Endothelial cell of umbilical vein (primary cell): ENCODE measurements around the gene WDR36. TPM values are rescaled to one million over a fixed set of nuclear protein-coding genes. Genes with fewer than 3 reads are reported as not detected.

Source experiments
- BruUV-seq: library from RNA; stranded (reverse); fragments of 400-500 nt; replicated peaks from 2 replicates; lab custom pipeline; 2021; lab: Mats Ljungman, UMichigan
- CTCF ChIA-PET: fragments of 300-600, 350-600 bp; sonication (Branson Sonifier 250); formaldehyde crosslinking; loops from one replicate; lab custom pipeline; 2021; ENCODE audit warnings: antibody characterized with exemption, inconsistent platforms; lab: Charles Lee
- POLR2A ChIA-PET: fragments of 300-600, 350-600 bp; sonication (Branson Sonifier 250); formaldehyde crosslinking; loops from one replicate; lab custom pipeline; 2021; ENCODE audit warnings: antibody characterized with exemption, inconsistent platforms; lab: Charles Lee
- DNase-seq: peaks from one replicate; pipeline ENCODE4 v3.0.0-alpha.2; 2011; ENCODE audit warnings: low read depth, low spot score
- FAIRE-seq: peaks from 2 replicates; lab custom pipeline; 2011; peaks lifted over from hg19 to GRCh38; lab: Jason Lieb, UNC
- H2AFZ ChIP-seq: 2 replicates; pipeline ENCODE4 v1.6.0; 2012; ENCODE audit warnings: low read depth, low read length, control low read depth, inconsistent platforms
- H3K27ac ChIP-seq: 2 replicates; pipeline ENCODE4 v1.5.1; 2011; ENCODE audit warnings: low read depth, mild to moderate bottlenecking, control low read depth, low read length, moderate library complexity; ENCODE audit not compliant: insufficient read depth
- H3K27me3 ChIP-seq, 2 experiments: 2 replicates each; pipeline versions ENCODE4 v1.6.0 to v1.6.1; 2011; ENCODE audit warnings: low read length in 2 of 2, mixed read lengths in 1 of 2; ENCODE audit not compliant: control insufficient read depth in 2 of 2, insufficient read depth in 2 of 2
- H3K36me3 ChIP-seq, 2 experiments: 2 replicates in 1 of 2; 3 replicates in 1 of 2; pipeline ENCODE4 v1.5.1; 2011; ENCODE audit warnings: low read length in 2 of 2, mild to moderate bottlenecking in 1 of 2, moderate library complexity in 1 of 2; ENCODE audit not compliant: control insufficient read depth in 2 of 2, insufficient read depth in 2 of 2; ENCODE audit errors: extremely low read depth in 1 of 2
- H3K4me1 ChIP-seq: 3 replicates; pipeline ENCODE4 v1.5.1; 2011; ENCODE audit warnings: mild to moderate bottlenecking, low read length; ENCODE audit not compliant: control insufficient read depth, insufficient read depth; ENCODE audit errors: extremely low read depth
- H3K4me2 ChIP-seq: 2 replicates; pipeline ENCODE4 v1.6.1; 2011; ENCODE audit warnings: low read length, control low read depth, mixed read lengths; ENCODE audit not compliant: insufficient read depth
- H3K4me3 ChIP-seq, 3 experiments: fragments of 200-600 bp in 1 of 3; sonication (generic), shearing (Covaris generic) in 1 of 3; replicated peaks in 1 of 3; 2 replicates each; pipeline ENCODE4 v1.5.1; 2011 to 2016; ENCODE audit warnings: control low read depth in 3 of 3, low read length in 3 of 3, mild to moderate bottlenecking in 2 of 3, inconsistent platforms in 1 of 3, low read depth in 1 of 3, moderate library complexity in 1 of 3; ENCODE audit not compliant: insufficient read depth in 1 of 3
- H3K79me2 ChIP-seq: 2 replicates; pipeline ENCODE4 v1.6.0; 2012; ENCODE audit warnings: low read length, inconsistent platforms; ENCODE audit not compliant: control insufficient read depth, insufficient read depth
- H3K9ac ChIP-seq: replicated peaks from 2 replicates; pipeline ENCODE3; 2011; ENCODE audit warnings: low read length, control low read depth; ENCODE audit not compliant: insufficient read depth; ENCODE audit errors: extremely low read depth
- H3K9me1 ChIP-seq: replicated peaks from 3 replicates; pipeline ENCODE4 v1.6.0; 2011; ENCODE audit warnings: mild to moderate bottlenecking, low read length; ENCODE audit not compliant: control insufficient read depth, insufficient read depth; ENCODE audit errors: extremely low read depth
- H3K9me3 ChIP-seq: replicated peaks from 2 replicates; pipeline ENCODE4 v1.5.1; 2012; ENCODE audit warnings: low read length, inconsistent platforms; ENCODE audit not compliant: control insufficient read depth, insufficient read depth
- H4K20me1 ChIP-seq: replicated peaks from 2 replicates; pipeline ENCODE3; 2011; ENCODE audit warnings: mild to moderate bottlenecking, low read length; ENCODE audit not compliant: control insufficient read depth, insufficient read depth; ENCODE audit errors: extremely low read depth
- EZH2 ChIP-seq: IDR thresholded peaks from 2 replicates; pipeline ENCODE4 v1.6.1; 2012; ENCODE audit warnings: borderline replicate concordance, low read depth, mild to moderate bottlenecking, moderate library complexity, low read length, inconsistent platforms; ENCODE audit not compliant: severe bottlenecking
- FOS ChIP-seq: IDR thresholded peaks from 2 replicates; pipeline ENCODE4 v1.6.1; 2011; ENCODE audit warnings: mild to moderate bottlenecking, low read length, moderate library complexity, borderline replicate concordance; ENCODE audit not compliant: insufficient read depth
- GATA2 ChIP-seq: IDR thresholded peaks from 2 replicates; pipeline ENCODE4 v1.7.0; 2011; ENCODE audit warnings: low read depth, mild to moderate bottlenecking, moderate library complexity, mixed read lengths, low read length; ENCODE audit not compliant: insufficient read length, insufficient read depth
- JUN ChIP-seq: IDR thresholded peaks from 2 replicates; pipeline ENCODE4 v1.6.1; 2011; ENCODE audit warnings: borderline replicate concordance, low read depth; ENCODE audit not compliant: insufficient read length, insufficient read depth
- MAX ChIP-seq: IDR thresholded peaks from 2 replicates; pipeline ENCODE4 v1.6.1; 2011; ENCODE audit not compliant: insufficient read depth, insufficient read length
- MYC ChIP-seq: IDR thresholded peaks from one replicate; pipeline ENCODE4 v1.6.1; 2011; ENCODE audit warnings: mild to moderate bottlenecking, low read depth, low read length
- POLR2A ChIP-seq: IDR thresholded peaks from 2 replicates; pipeline ENCODE4 v1.6.1; 2012; ENCODE audit warnings: low read depth, mild to moderate bottlenecking, control low read depth, low read length
- POLR2AphosphoS5 ChIP-seq: IDR thresholded peaks from 2 replicates; pipeline ENCODE4 v1.6.1; 2012; ENCODE audit warnings: low read depth, mild to moderate bottlenecking, control low read depth, low read length, moderate library complexity; ENCODE audit not compliant: insufficient read depth
- dilution Hi-C: fragments of 300-500 bp; cut with MboI; formaldehyde crosslinking; loops from one replicate; pipeline ENCODE4 v1.15.0; 2019; ENCODE audit warnings: low sequenced_read_pairs; ENCODE audit not compliant: extremely low pct_ligation_motif_present
- intact Hi-C: fragments of 100-400 bp; cut with micrococcal nuclease; formaldehyde crosslinking; loops from one replicate; pipeline ENCODE4 v1.10.0; 2022
- polyA plus RNA-seq, 4 experiments: library from polyadenylated mRNA; depleted of rRNA in 3 of 4; stranded (reverse) in 3 of 4; unstranded in 1 of 4; fragments of >200 nt; gene quantifications; 2 replicates each; pipeline versions ENCODE4 v1.2.1 to v1.2.3, GENCODE V29; 2011 to 2012; ENCODE audit warnings: missing spikeins in 1 of 4
- total RNA-seq: library from RNA; stranded (reverse); gene quantifications from 2 replicates; pipeline ENCODE4 v1.2.3, GENCODE V29; 2021
- TF ChIP-seq, protein P1 (sequence below), 2 donors: IDR thresholded peaks; 1 replicate in 1 of 2; 2 replicates in 1 of 2; pipeline ENCODE4 v1.5.1; 2011; ENCODE audit warnings: low read length in 2 of 2, mild to moderate bottlenecking in 2 of 2, moderate library complexity in 2 of 2, control low read depth in 1 of 2, inconsistent platforms in 1 of 2, low read depth in 1 of 2; ENCODE audit not compliant: insufficient read depth in 1 of 2; ENCODE audit errors: extremely low read depth in 1 of 2

The WDR36 gene
- total and polyA plus RNA-seq, 2 donors (not counting 3 experiments of a cell fraction or from before 2014, with no cell fraction given): 10.6 to 30.2 TPM

- H3K27ac ChIP-seq: no peak overlapping the region
- H3K4me3 ChIP-seq: no peak overlapping the region
- dilution Hi-C loops: no loop called here
- ChIA-PET CTCF (interaction anchor here (1.3 kb wide), 1 partner anchor 11 kb away, joined by 3 read pairs; no protein-coding TSS in a partner anchor), POLR2A (no interaction called here)
- no peaks in the 10 kb centered on the region for H3K9me1 ChIP-seq
- no TSS peak for BruUV-seq
- no peaks in the 10 kb centered on the region for H3K79me2 ChIP-seq
- H3K9me3 ChIP-seq: no peaks in the 10 kb centered on the region
- intact Hi-C loops: no loop called here
- FAIRE-seq (no peak), DNase-seq (no peak)
- H2AFZ ChIP-seq: no peak overlapping the region
- H4K20me1 ChIP-seq: no peaks in the 10 kb centered on the region
- no peaks in the 10 kb centered on the region for H3K36me3 ChIP-seq
- H3K9ac ChIP-seq: no peak overlapping the region
- no peaks in the 10 kb centered on the region for H3K27me3 ChIP-seq
- no peaks in the 10 kb centered on the region for H3K4me1 ChIP-seq
- no peak overlapping the region for H3K4me2 ChIP-seq
- TF ChIP-seq POLR2A (no peak), MYC (no peak), FOS (no peak), EZH2 (no peak), JUN (no peak), POLR2AphosphoS5 (no peak), MAX (no peak), GATA2 (no peak)
- TF ChIP-seq, protein P1, sequence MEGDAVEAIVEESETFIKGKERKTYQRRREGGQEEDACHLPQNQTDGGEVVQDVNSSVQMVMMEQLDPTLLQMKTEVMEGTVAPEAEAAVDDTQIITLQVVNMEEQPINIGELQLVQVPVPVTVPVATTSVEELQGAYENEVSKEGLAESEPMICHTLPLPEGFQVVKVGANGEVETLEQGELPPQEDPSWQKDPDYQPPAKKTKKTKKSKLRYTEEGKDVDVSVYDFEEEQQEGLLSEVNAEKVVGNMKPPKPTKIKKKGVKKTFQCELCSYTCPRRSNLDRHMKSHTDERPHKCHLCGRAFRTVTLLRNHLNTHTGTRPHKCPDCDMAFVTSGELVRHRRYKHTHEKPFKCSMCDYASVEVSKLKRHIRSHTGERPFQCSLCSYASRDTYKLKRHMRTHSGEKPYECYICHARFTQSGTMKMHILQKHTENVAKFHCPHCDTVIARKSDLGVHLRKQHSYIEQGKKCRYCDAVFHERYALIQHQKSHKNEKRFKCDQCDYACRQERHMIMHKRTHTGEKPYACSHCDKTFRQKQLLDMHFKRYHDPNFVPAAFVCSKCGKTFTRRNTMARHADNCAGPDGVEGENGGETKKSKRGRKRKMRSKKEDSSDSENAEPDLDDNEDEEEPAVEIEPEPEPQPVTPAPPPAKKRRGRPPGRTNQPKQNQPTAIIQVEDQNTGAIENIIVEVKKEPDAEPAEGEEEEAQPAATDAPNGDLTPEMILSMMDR (IDR thresholded peaks at IDR 0.05; ENCODE audit: extremely low read depth in 1 of 2, insufficient read depth in 1 of 2, low read depth in 1 of 2, low read length in 2 of 2): no peak
These were observed 34.1 kb upstream of the WDR36 start for GRCh38 chr5:111058064-111058463.
